Activated CD4-positive, alpha-beta T cell treated with anti-CD3 and anti-CD28 coated beads, Interleukin-2, amount 10 ng/mL, durations not matched to agents 7 days and 5 days (primary cell): Measurements from ENCODE around the gene CXCL12. TPM values are rescaled to one million over a fixed set of nuclear protein-coding genes. Genes with fewer than 3 reads are reported as not detected.

Experiments used
- CTCF ChIA-PET: fragments of 350-600 bp; sonication (Branson Sonifier 250); formaldehyde crosslinking; loops from one replicate; lab custom pipeline; 2021; ENCODE audit warnings: antibody characterized with exemption; lab: Charles Lee
- POLR2A ChIA-PET: fragments of 350-600 bp; sonication (Branson Sonifier 250); formaldehyde crosslinking; loops from one replicate; lab custom pipeline; 2021; ENCODE audit warnings: antibody characterized with exemption; lab: Charles Lee
- DNase-seq: peaks from one replicate; pipeline ENCODE4 v3.0.0-alpha.2; 2020
- H3K27ac Mint-ChIP-seq: one replicate; pipeline ENCODE4 v1.8.0; 2021; ENCODE audit warnings: mild to moderate bottlenecking, moderate library complexity, mixed read lengths
- H3K27me3 Mint-ChIP-seq: one replicate; pipeline ENCODE4 v1.8.0; 2021; ENCODE audit warnings: mixed read lengths
- H3K36me3 Mint-ChIP-seq: one replicate; pipeline ENCODE4 v1.8.0; 2021; ENCODE audit warnings: low read depth, mixed read lengths
- H3K4me1 Mint-ChIP-seq: one replicate; pipeline ENCODE4 v1.8.0; 2021; ENCODE audit warnings: mixed read lengths
- H3K4me3 Mint-ChIP-seq: one replicate; pipeline ENCODE4 v1.8.0; 2021; ENCODE audit warnings: mild to moderate bottlenecking, moderate library complexity, mixed read lengths
- H3K9me3 Mint-ChIP-seq: one replicate; pipeline ENCODE4 v1.8.0; 2021; ENCODE audit warnings: mixed read lengths
- total RNA-seq, 2 experiments: library from RNA; stranded (reverse); gene quantifications; one replicate each; pipeline ENCODE4 v1.2.3, GENCODE V29; 2021

The CXCL12 gene
- total RNA-seq, 2 experiments from 2014 or later = not detected

DNA sequence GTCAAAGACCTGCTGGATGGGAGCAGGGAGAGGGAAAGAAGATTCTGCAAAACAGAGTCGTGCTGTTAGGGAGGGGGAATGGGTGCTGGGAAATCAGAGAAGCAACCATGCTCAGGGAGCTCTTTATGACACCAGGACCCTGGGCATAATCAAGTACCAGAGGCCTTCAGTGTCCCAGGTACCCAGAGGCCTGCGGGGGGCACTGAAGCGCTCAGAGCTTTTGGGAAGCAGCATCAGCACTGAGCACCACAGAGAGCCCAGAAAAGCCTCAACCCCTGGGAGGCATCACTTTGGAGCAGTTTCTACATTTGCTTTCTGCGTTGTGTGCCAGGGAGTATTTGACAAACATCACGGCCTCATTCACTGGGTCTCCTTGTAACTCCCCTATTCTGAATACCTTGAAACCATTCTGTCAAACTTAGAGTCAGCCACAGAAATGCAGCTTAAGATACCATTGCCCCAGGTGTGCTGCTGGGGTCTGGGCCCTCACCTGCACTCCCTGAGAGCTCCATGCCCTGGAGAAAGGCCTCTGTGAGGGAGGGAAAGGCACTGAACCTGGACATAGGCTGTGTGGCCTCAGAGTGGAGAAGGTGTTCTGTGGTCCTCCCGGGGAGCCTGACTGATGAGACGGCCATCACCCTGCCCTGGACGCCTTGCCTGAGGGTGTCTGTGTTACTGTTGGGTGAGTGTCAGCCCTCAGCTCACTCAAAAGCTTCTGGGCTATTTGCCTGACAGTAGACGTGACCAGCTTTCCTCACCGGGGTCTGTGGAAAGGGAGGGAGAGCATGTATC lies 37.1 kb downstream of the CXCL12 start:
- no peaks in the 10 kb centered on the region for H3K36me3 Mint-ChIP-seq
- H3K4me1 Mint-ChIP-seq = no peaks in the 10 kb centered on the region
- no peaks in the 10 kb centered on the region for H3K9me3 Mint-ChIP-seq
- H3K27me3 Mint-ChIP-seq = peaks cover 3% of the 10 kb centered on the region
- ChIA-PET POLR2A (no interaction called here), CTCF (interaction anchor here (1.3 kb wide), 1 partner anchor 12 kb away, joined by 4 read pairs; no protein-coding TSS in a partner anchor)
- no peak overlapping the region for H3K27ac Mint-ChIP-seq
- no peak overlapping the region for H3K4me3 Mint-ChIP-seq
- DNase-seq = no peak

GRCh38 chr10:44344727-44345126 lies 40.2 kb downstream of the CXCL12 start:
- ChIA-PET POLR2A (no interaction called here), CTCF (no interaction called here)
- Mint-ChIP-seq H3K27ac (no peak overlapping the region), H3K4me3 (no peak overlapping the region), H3K9me3 (no peaks in the 10 kb centered on the region), H3K36me3 (no peaks in the 10 kb centered on the region), H3K4me1 (no peaks in the 10 kb centered on the region), H3K27me3 (peaks cover 2% of the 10 kb centered on the region)
- no peak for DNase-seq

DNA sequence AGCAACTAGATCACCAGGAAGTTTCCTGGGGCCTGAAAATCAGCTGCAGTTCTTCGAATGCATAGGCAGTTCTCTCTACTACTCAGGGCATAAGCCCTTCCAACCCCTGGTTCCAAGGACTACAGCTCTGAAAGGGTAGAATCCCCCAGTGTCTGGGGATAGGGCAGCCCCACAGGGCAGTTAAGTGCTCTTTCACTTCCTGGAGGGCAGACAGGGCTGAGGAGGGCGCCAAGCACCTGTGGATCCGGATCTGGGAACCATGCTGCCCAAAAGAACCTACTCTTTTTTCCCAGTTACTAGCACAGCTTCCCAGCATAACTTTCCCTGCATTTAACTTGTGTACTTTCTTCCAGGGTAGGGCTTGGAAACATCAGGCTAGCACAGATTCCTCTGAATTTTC lies 41.1 kb downstream of the CXCL12 start:
- DNase-seq = no peak
- Mint-ChIP-seq H3K4me3 (no peak overlapping the region), H3K36me3 (no peaks in the 10 kb centered on the region), H3K9me3 (no peaks in the 10 kb centered on the region), H3K27ac (no peak overlapping the region), H3K4me1 (no peaks in the 10 kb centered on the region), H3K27me3 (peaks cover 2% of the 10 kb centered on the region)
- ChIA-PET CTCF (no interaction called here), POLR2A (no interaction called here)

- Mint-ChIP-seq H3K9me3 (no peaks in the 10 kb centered on the region), H3K4me1 (no peaks in the 10 kb centered on the region), H3K27ac (no peak overlapping the region), H3K4me3 (no peak overlapping the region), H3K36me3 (no peaks in the 10 kb centered on the region), H3K27me3 (peaks cover 2% of the 10 kb centered on the region)
- ChIA-PET CTCF (no interaction called here), POLR2A (no interaction called here)
- no peak for DNase-seq
These were observed 43.0 kb downstream of the CXCL12 start for GRCh38 chr10:44341886-44342285.

GRCh38 chr10:44340557-44340956 lies 44.3 kb downstream of the CXCL12 start:
- no peak overlapping the region for H3K27ac Mint-ChIP-seq
- no peak for DNase-seq
- POLR2A ChIA-PET = no interaction called here
- CTCF ChIA-PET = no interaction called here
- H3K4me1 Mint-ChIP-seq = no peaks in the 10 kb centered on the region
- no peaks in the 10 kb centered on the region for H3K9me3 Mint-ChIP-seq
- no peaks in the 10 kb centered on the region for H3K36me3 Mint-ChIP-seq
- no peak overlapping the region for H3K4me3 Mint-ChIP-seq
- H3K27me3 Mint-ChIP-seq = peaks cover 2% of the 10 kb centered on the region

DNA sequence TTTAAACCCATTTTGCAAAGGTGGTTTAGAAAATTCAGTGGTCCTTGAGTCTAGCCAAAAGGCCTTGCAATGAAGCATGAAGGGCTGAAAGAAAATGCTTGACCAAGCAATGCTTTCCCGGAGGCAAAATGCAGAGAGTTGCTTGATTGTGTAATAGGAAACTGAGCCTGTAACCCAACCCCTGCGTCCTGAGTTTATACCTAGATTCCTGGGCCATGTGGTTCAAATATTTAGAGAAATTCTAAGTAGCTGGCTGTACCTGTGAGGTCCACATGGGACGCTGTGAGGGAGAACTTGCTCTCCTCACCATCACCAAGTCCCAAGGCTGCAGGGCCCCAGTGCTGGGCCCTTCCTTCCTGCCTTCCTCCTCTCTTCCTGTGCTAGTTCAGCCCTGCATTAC lies 45.7 kb downstream of the CXCL12 start:
- H3K9me3 Mint-ChIP-seq = no peaks in the 10 kb centered on the region
- peaks cover 2% of the 10 kb centered on the region for H3K27me3 Mint-ChIP-seq
- ChIA-PET POLR2A (no interaction called here), CTCF (interaction anchor here (1.4 kb wide), 1 partner anchor 42 kb away, joined by 3 read pairs; no protein-coding TSS in a partner anchor)
- no peak for DNase-seq
- H3K4me3 Mint-ChIP-seq = no peak overlapping the region
- H3K4me1 Mint-ChIP-seq = no peaks in the 10 kb centered on the region
- no peak overlapping the region for H3K27ac Mint-ChIP-seq
- no peaks in the 10 kb centered on the region for H3K36me3 Mint-ChIP-seq

- POLR2A ChIA-PET = no interaction called here
- CTCF ChIA-PET = interaction anchor here (1.3 kb wide), 1 partner anchor 10 kb away, joined by 4 read pairs; no protein-coding TSS in a partner anchor
- Mint-ChIP-seq H3K27me3 (no peaks in the 10 kb centered on the region), H3K9me3 (no peaks in the 10 kb centered on the region), H3K27ac (no peak overlapping the region), H3K4me1 (no peaks in the 10 kb centered on the region), H3K4me3 (no peak overlapping the region), H3K36me3 (no peaks in the 10 kb centered on the region)
- DNase-seq = no peak
These were observed 47.8 kb downstream of the CXCL12 start for GRCh38 chr10:44337081-44337480.

DNA sequence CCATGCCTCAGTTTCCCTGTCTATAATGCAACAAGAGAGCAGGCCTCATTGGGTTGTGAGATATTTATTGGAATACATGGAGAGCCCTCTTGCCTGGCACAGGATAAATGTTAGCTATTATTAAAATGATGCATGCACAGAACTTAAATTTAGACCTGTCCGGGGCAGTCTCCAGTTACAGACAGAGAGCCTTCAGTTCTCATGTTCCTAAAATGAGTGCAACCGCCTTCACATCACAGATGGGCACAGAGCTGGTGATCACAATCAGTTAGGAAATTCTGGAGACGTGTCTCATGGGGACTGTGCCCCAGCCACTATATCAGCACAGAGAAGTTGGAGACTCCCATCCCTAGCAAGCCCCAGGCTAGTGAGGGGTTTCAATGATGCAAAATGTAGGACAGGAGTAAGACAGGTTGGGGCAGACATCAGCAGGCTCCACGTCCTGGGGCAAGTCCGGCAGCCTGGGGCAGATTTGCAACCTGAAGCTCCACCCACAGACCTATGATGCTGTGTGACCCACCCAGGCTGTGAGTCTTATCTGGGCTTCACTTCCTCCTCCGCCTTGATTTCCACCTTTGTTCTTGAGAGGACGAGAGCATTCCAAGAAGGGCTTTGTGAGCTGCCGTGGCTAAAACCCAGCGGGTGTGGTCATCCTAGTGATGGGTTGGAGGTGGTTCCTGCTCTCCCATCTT lies 49.4 kb downstream of the CXCL12 start:
- Mint-ChIP-seq H3K9me3 (no peaks in the 10 kb centered on the region), H3K27me3 (no peaks in the 10 kb centered on the region), H3K27ac (no peak overlapping the region), H3K36me3 (no peaks in the 10 kb centered on the region), H3K4me1 (no peaks in the 10 kb centered on the region), H3K4me3 (no peak overlapping the region)
- CTCF ChIA-PET = interaction anchor here (1.1 kb wide), 1 partner anchor 12 kb away, joined by 4 read pairs; no protein-coding TSS in a partner anchor
- POLR2A ChIA-PET = no interaction called here
- DNase-seq = no peak

DNA sequence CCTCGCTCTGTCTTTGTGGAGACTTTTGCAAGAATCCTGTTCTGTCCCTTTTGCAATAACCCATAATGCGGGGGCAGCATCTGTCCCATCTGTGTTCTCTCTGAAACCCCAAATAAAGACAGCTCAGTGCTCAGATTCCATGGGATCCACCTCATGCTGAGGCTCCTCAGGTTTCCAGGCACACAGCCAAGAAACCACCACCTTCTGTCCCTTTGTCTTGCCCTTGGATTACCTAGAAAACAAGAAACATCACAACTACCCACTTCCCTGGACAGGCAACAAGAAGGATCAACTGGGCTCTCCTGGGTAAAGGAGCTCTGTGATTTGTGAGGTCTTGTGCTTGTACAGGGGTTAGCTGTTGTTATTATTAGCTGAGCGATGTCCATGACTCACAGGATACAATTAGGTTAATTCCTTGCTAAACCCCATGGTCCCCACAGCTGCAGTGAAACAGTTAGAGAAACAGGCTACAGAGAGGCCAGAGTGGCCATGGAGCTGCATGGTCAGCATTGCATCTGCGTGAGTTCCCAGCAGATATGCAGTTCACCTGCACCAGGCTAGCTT lies 50.2 kb downstream of the CXCL12 start:
- POLR2A ChIA-PET = no interaction called here
- H3K27me3 Mint-ChIP-seq = no peaks in the 10 kb centered on the region
- H3K4me1 Mint-ChIP-seq = no peaks in the 10 kb centered on the region
- no peaks in the 10 kb centered on the region for H3K36me3 Mint-ChIP-seq
- H3K27ac Mint-ChIP-seq = no peak overlapping the region
- CTCF ChIA-PET = no interaction called here
- H3K9me3 Mint-ChIP-seq = no peaks in the 10 kb centered on the region
- no peak for DNase-seq
- no peak overlapping the region for H3K4me3 Mint-ChIP-seq

DNA sequence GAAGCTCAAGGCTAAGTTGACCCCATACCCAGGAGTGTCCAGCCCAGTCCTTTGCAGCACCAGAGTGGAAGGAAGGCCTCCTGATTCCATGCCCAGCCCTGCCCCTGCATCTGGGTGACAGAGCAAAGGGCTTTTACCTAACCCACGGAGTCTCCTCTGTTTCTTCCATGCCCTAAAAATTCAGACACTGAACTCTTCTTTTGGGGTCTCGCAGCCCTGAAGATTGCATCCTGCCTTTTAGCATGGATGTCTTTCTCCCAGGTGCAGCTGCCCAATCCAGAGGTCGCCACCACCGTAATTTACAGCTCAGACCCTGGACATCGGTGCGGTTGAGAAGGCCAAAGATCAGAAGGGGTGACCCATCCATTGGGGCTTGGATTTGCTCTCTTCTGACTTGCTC lies 50.8 kb downstream of the CXCL12 start:
- no peak overlapping the region for H3K4me3 Mint-ChIP-seq
- CTCF ChIA-PET = no interaction called here
- no peak for DNase-seq
- POLR2A ChIA-PET = no interaction called here
- H3K9me3 Mint-ChIP-seq = no peaks in the 10 kb centered on the region
- no peaks in the 10 kb centered on the region for H3K27me3 Mint-ChIP-seq
- H3K27ac Mint-ChIP-seq = no peak overlapping the region
- H3K36me3 Mint-ChIP-seq = no peaks in the 10 kb centered on the region
- H3K4me1 Mint-ChIP-seq = no peaks in the 10 kb centered on the region

DNA sequence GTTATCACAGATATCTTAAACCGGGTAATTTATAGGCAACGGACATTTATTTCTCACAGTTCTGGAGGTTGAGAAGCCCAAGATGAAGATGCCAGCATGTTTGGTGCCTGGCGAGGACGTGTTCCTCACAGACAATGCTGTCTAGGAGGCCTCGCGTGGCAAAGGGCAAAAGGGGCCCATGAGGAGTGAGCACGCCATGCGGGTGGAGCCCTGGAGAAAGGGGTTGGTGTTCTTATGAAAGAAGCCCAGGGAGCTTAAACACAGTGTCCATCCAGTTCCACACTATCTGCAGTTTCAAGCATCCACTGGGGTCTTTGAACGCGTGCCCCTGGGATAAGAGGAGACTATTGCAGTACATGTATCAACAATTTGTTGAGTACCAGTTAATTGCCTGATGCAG lies 51.4 kb downstream of the CXCL12 start:
- H3K4me3 Mint-ChIP-seq = no peak overlapping the region
- H3K4me1 Mint-ChIP-seq = no peaks in the 10 kb centered on the region
- H3K27ac Mint-ChIP-seq = no peak overlapping the region
- no peaks in the 10 kb centered on the region for H3K27me3 Mint-ChIP-seq
- DNase-seq = no peak
- H3K9me3 Mint-ChIP-seq = no peaks in the 10 kb centered on the region
- CTCF ChIA-PET = no interaction called here
- no peaks in the 10 kb centered on the region for H3K36me3 Mint-ChIP-seq
- POLR2A ChIA-PET = no interaction called here

- ChIA-PET POLR2A (no interaction called here), CTCF (no interaction called here)
- H3K4me3 Mint-ChIP-seq = no peak overlapping the region
- H3K27ac Mint-ChIP-seq = no peak overlapping the region
- H3K36me3 Mint-ChIP-seq = no peaks in the 10 kb centered on the region
- no peaks in the 10 kb centered on the region for H3K4me1 Mint-ChIP-seq
- H3K9me3 Mint-ChIP-seq = no peaks in the 10 kb centered on the region
- DNase-seq = no peak
- H3K27me3 Mint-ChIP-seq = peaks cover 3% of the 10 kb centered on the region
These were observed 52.4 kb downstream of the CXCL12 start for GRCh38 chr10:44332465-44332864.

DNA sequence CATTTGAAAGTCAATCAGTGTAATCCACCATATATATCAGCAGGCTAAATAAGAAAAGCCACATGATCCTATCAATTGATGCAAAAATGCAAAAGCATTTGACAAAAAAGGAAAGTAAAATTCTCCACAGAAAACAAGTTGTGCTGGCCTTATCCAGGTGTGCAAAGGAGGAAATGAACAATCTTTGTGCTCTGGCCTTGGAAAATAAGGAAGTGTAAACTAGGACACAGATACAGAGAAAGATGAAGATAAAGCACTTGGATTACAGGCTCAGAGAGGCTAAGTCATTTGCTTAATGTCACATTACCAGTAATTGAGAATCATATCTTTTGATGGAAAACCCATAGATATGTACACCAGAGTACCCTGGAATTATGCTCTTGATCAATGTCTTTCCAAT lies 54.5 kb downstream of the CXCL12 start:
- Mint-ChIP-seq H3K4me1 (no peaks in the 10 kb centered on the region), H3K36me3 (no peaks in the 10 kb centered on the region), H3K27me3 (peaks cover 3% of the 10 kb centered on the region), H3K4me3 (no peak overlapping the region), H3K9me3 (no peaks in the 10 kb centered on the region), H3K27ac (no peak overlapping the region)
- ChIA-PET POLR2A (no interaction called here), CTCF (interaction anchor here (0.6 kb wide), 1 partner anchor 1558 kb away, joined by 3 read pairs; no protein-coding TSS in a partner anchor)
- no peak for DNase-seq
